Astrocyte (in vitro differentiated cells and primary cell): Measurements from ENCODE around the gene SH3GL3.

ENCODE experiments used
- EZH2 ChIP-seq: IDR thresholded peaks from 2 replicates; pipeline ENCODE4 v1.6.1; 2012; ENCODE audit warnings: mild to moderate bottlenecking, low read length, inconsistent platforms; ENCODE audit not compliant: insufficient read depth
- TF ChIP-seq, protein P1 (sequence below): IDR thresholded peaks from 2 replicates; pipeline ENCODE4 v1.5.1; 2011; ENCODE audit warnings: low read depth, mild to moderate bottlenecking, inconsistent platforms, low read length, moderate library complexity; ENCODE audit not compliant: insufficient read depth

DNA sequence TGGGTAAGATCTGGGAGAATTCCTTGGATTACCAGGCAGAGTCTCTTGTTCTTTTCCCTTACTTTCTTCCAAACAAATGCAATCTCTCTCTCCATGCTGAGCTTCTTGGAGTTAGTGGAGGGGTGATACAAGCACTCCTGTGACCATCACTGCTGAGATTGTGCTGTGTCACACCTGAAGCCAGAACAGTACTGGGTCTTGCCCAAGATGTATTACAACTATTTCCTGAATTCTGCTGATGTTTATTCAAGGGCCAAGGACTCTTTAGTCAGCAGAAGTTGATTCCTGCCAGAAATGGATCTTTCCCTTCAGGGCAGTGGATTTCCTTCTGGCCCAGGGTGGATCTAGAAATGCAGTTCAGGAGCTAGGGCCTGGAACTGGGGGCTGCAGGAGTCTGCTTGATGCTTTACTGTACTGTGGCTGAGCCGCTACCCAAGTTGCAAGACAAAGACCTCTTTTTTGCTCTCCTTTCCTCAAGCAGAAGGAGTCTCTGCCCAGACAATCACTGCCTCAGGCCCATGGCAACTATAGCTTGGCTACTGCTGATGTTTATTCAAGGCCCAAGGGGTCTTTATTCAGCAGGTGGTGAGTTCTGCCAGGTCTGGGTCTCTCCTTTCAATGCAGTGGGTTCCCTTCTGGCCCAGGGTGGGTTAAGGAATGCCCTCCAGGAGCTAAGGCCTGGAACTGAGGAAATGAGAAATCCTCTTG is 98.8 kb downstream of the SH3GL3 start:
- no peak for TF ChIP-seq EZH2
- TF ChIP-seq, protein P1, sequence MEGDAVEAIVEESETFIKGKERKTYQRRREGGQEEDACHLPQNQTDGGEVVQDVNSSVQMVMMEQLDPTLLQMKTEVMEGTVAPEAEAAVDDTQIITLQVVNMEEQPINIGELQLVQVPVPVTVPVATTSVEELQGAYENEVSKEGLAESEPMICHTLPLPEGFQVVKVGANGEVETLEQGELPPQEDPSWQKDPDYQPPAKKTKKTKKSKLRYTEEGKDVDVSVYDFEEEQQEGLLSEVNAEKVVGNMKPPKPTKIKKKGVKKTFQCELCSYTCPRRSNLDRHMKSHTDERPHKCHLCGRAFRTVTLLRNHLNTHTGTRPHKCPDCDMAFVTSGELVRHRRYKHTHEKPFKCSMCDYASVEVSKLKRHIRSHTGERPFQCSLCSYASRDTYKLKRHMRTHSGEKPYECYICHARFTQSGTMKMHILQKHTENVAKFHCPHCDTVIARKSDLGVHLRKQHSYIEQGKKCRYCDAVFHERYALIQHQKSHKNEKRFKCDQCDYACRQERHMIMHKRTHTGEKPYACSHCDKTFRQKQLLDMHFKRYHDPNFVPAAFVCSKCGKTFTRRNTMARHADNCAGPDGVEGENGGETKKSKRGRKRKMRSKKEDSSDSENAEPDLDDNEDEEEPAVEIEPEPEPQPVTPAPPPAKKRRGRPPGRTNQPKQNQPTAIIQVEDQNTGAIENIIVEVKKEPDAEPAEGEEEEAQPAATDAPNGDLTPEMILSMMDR = no peak
